ENCODE measurements around the gene THG1L. TPM values are rescaled to one million over a fixed set of nuclear protein-coding genes. Genes with fewer than 3 reads are reported as not detected.

Gene THG1L
- total and polyA plus RNA-seq, 2 of the 4 experiments (the other 2 are of a cell fraction): 15.2 to 20.4 TPM

DNA sequence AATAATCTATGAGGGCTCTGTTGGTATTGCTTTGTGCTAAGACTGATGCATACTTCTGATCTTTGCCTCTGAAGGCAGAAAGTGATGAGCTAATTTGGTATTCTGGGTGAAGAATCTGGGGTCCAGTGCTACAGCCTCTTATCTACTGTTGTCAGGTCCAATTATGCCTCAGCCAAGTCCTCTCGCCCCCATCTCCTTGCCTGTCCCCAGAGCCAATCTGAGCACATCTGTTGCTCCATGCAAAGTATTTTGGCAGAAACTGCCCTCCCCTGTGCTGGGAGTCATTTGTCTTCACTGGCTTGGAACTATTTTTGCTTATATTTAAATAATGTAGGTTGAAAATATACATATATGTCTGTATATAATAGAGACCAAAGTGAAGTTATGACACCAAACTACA, 35.7 kb downstream of the THG1L start:
- TF ChIP-seq MAFK (IDR thresholded peaks at IDR 0.05; ENCODE audit: low read depth, low read length) (no peak), RAD21 (IDR thresholded peaks at IDR 0.05; ENCODE audit: low read length) (no peak), NFE2L2 (IDR thresholded peaks at IDR 0.05; ENCODE audit: low read depth, low read length) (no peak), CEBPB (IDR thresholded peaks at IDR 0.05; ENCODE audit: low read depth, low read length) (no peak), ELK1 (IDR thresholded peaks at IDR 0.05; ENCODE audit: borderline replicate concordance, low read depth, low read length) (no peak), FOS (IDR thresholded peaks at IDR 0.05; ENCODE audit: low read depth, low read length) (no peak), RFX5 (IDR thresholded peaks at IDR 0.05; ENCODE audit: low read depth, low read length) (no peak)
- in situ Hi-C loops (cut with MboI; ENCODE audit: low sequenced_read_pairs): no loop called here

More for the DNA sequence above, 35.7 kb downstream of the THG1L start:
- Histone ChIP-seq H3K23ac (ENCODE audit: low read depth, low read length) (no peak overlapping the region), H3K14ac (replicated peaks; ENCODE audit: low read depth, low read length) (no peak overlapping the region), H3K4me1 (ENCODE audit: control insufficient read depth, insufficient read depth, low read length) (peaks cover 3% of the 10 kb centered on the region; the same call in 1 of the 2 replicates), H3K4me2 (ENCODE audit: low read depth, low read length) (no peak overlapping the region), H2AFZ (replicated peaks; ENCODE audit: low read length, poor library complexity) (no peak overlapping the region), H3K9me1 (ENCODE audit: insufficient read depth, low read length) (peaks cover 6% of the 10 kb centered on the region; the same call in 1 of the 2 replicates), H3K9me3 (ENCODE audit: control insufficient read depth, insufficient read depth, low read length) (no peaks in the 10 kb centered on the region), H3K4me3 (ENCODE audit: insufficient read depth, low read depth, low read length) (no peak overlapping the region), H3K36me3 (ENCODE audit: control insufficient read depth, insufficient read depth, low read length) (no peaks in the 10 kb centered on the region), H2BK15ac (ENCODE audit: low read depth, low read length) (no peak overlapping the region), H3K79me1 (ENCODE audit: low read depth in 1 of 2, low read length in 2 of 2) (no peaks in the 10 kb centered on the region), H3K4ac (ENCODE audit: low read depth, low read length) (no peak overlapping the region), H3K56ac (ENCODE audit: extremely low read depth, insufficient read depth, low read length) (no peak overlapping the region), H3K27ac (ENCODE audit: insufficient read depth, low read length) (no peak overlapping the region), H2AK5ac (ENCODE audit: low read depth, low read length) (no peak overlapping the region), H2BK120ac (ENCODE audit: low read depth, low read length) (no peak overlapping the region), H4K20me1 (ENCODE audit: insufficient read depth, low read length) (no peaks in the 10 kb centered on the region), H4K8ac (ENCODE audit: low read depth in 2 of 2, low read length in 2 of 2) (no peak overlapping the region), H2BK20ac (ENCODE audit: low read depth, low read length) (no peak overlapping the region), H3K9ac (ENCODE audit: low read depth, low read length) (no peak overlapping the region), H4K91ac (ENCODE audit: insufficient read depth, low read depth, low read length) (no peak overlapping the region), H4K5ac (ENCODE audit: low read depth, low read length) (no peak overlapping the region), H2AK9ac (replicated peaks; ENCODE audit: low read depth, low read length, poor library complexity) (no peak overlapping the region), H3K18ac (ENCODE audit: low read depth, low read length) (no peak overlapping the region), H2BK5ac (ENCODE audit: low read depth, low read length, poor library complexity, severe bottlenecking) (no peak overlapping the region), H3K27me3 (ENCODE audit: control insufficient read depth, insufficient read depth, low read length) (peaks cover 2% of the 10 kb centered on the region; the same call in 1 of the 2 replicates)
- dilution Hi-C loops (cut with HindIII; ENCODE audit: low sequenced_read_pairs, unreplicated experiment): no loop called here
- no CpG with 5 or more reads among the region's 1 CpG for WGBS, 2 experiments (ENCODE audit: extremely low coverage in 2 of 2, insufficient read length in 1 of 2)
- ATAC-seq (ENCODE audit: low read depth): no peak
- no peak for DNase-seq
- intact Hi-C loops (cut with micrococcal nuclease): no loop called here
- ChIA-PET CTCF (interaction anchor here (1.2 kb wide), 1 partner anchor 51 kb away, joined by 3 read pairs; no protein-coding TSS in a partner anchor), POLR2A (ENCODE audit: unreplicated experiment) (no interaction called here)
- BruUV-seq (replicated peaks): no TSS peak

Data from IMR-90 (cell line).